ENCODE results near the gene BST1.
A peak's percentile ranks its signal among the peaks of the same experiment; 100 is the strongest.

Gene BST1

DNA sequence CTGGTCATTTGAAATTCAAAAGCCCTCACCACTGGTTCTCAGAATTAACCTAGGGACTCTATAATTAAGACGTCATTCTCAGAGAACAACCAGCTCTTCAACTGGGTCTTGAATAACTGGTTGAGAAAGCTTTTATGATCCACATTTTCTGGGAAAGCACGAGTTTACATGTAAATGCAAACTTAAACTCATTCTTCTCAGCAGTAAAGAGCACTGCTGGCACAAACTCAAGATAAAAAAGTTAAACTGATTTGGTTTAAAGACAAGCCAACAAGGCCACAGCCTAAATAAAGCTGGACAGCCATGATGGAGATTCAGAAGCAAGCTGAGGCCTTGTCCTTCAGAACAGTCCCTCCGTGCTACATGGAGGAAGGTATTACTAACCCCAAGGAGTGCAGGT is 13.2 kb downstream of the BST1 start:
- no peak for DNase-seq (ENCODE audit: low read depth)
- H3K4me3 ChIP-seq (ENCODE audit: low read depth, low read length), result no peak overlapping the region
- TF ChIP-seq, protein P1, sequence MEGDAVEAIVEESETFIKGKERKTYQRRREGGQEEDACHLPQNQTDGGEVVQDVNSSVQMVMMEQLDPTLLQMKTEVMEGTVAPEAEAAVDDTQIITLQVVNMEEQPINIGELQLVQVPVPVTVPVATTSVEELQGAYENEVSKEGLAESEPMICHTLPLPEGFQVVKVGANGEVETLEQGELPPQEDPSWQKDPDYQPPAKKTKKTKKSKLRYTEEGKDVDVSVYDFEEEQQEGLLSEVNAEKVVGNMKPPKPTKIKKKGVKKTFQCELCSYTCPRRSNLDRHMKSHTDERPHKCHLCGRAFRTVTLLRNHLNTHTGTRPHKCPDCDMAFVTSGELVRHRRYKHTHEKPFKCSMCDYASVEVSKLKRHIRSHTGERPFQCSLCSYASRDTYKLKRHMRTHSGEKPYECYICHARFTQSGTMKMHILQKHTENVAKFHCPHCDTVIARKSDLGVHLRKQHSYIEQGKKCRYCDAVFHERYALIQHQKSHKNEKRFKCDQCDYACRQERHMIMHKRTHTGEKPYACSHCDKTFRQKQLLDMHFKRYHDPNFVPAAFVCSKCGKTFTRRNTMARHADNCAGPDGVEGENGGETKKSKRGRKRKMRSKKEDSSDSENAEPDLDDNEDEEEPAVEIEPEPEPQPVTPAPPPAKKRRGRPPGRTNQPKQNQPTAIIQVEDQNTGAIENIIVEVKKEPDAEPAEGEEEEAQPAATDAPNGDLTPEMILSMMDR (conservative IDR thresholded peaks at IDR 0.05; ENCODE audit: low read depth, low read length), result no peak

- TF ChIP-seq, protein P1 (conservative IDR thresholded peaks at IDR 0.05; ENCODE audit: low read depth, low read length), result no peak
- DNase-seq (ENCODE audit: low read depth), result peak; percentile 62
- no peak overlapping the region for H3K4me3 ChIP-seq (ENCODE audit: low read depth, low read length)
Measured at GRCh38 chr4:15717086-15717485, 14.2 kb downstream of the BST1 start.

DNA sequence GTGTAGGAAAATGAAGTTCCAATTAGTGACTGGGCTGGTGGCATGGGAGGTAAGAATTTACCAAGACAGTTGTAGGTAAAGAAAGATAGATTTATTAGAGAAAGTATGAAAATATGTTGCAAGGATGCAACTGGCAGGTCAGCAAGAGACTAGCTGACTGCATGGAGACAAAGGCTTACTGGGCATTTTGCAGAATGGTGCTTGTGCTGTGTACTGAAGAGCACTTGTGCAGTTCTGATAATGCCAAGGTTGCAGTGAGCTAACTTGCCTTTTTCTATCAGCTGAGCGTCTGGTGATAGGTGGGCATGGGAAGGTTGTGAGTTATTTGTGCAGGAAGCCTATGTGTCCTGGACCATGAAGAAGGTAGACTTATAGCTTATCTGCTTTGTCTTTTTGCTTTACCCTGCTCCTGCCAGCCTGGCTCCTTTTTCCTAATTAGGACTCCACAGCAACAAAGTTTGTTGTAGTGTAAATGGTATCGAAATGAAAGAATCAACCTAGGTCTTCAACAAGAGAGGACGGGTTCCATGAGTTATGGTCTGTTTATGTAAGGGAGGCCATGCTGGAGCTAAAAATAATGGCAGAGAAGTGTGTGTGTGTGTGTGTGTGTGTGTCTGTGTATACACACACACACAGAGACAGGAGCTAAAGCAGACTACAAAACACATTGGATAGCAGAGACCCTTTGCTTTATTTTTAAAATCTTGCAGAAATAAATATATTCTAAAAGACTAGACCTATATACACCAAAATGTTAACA is 15.0 kb downstream of the BST1 start:
- H3K4me3 ChIP-seq (ENCODE audit: low read depth, low read length), result no peak overlapping the region
- TF ChIP-seq, protein P1 (conservative IDR thresholded peaks at IDR 0.05; ENCODE audit: low read depth, low read length), result no peak
- DNase-seq (ENCODE audit: low read depth), result no peak

- TF ChIP-seq, protein P1 (conservative IDR thresholded peaks at IDR 0.05; ENCODE audit: low read depth, low read length), result no peak
- no peak overlapping the region for H3K4me3 ChIP-seq (ENCODE audit: low read depth, low read length)
- DNase-seq (ENCODE audit: low read depth), result no peak
Measured at GRCh38 chr4:15718465-15718864, 15.6 kb downstream of the BST1 start.

GRCh38 chr4:15718959-15719358 is 16.1 kb downstream of the BST1 start:
- TF ChIP-seq, protein P1 (conservative IDR thresholded peaks at IDR 0.05; ENCODE audit: low read depth, low read length), result peak; percentile 4
- no peak overlapping the region for H3K4me3 ChIP-seq (ENCODE audit: low read depth, low read length)
- no peak for DNase-seq (ENCODE audit: low read depth)

DNA sequence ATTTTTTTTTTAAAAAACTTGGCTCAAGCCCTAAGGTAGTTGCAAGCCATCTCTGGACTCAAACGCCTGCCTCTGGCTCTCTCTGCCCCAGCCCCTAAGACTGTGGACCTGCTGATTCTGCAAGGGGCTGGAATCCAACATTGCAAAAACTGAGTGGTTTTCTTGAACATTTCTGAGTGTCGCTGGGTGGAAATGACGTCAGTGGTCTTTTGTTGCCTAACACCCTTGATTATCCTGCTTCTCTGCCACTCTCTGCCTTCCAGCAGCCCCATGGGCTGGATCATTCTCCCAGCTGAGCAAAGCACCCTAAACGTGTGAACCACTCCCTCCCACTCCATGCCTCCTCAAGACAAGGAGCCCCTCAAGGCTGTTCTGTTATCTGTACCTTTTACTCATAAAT is 16.6 kb downstream of the BST1 start:
- peak; percentile 60 for DNase-seq (ENCODE audit: low read depth)
- H3K4me3 ChIP-seq (ENCODE audit: low read depth, low read length), result no peak overlapping the region
- TF ChIP-seq, protein P1 (conservative IDR thresholded peaks at IDR 0.05; ENCODE audit: low read depth, low read length), result no peak

DNA sequence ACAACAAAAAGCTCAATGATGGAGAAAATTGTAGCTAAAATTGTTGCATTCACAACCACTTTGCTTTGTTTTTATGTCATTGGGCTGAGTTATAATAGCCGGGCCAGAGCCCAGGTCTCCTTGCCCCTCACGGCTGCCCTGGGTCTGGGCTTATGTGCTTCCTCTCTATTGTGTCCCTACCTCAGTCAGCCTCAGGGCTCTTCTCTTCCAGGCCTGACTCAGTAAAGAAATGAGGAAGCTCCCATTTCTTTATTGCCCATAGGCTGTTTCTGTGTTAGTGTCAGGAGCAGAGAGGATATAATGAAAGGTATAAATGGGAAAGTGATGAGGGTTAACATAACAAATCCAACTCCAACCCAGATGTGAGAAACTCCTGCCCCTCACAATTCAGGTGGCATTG is 18.0 kb downstream of the BST1 start:
- no peak overlapping the region for H3K4me3 ChIP-seq (ENCODE audit: low read depth, low read length)
- no peak for DNase-seq (ENCODE audit: low read depth)
- TF ChIP-seq, protein P1 (conservative IDR thresholded peaks at IDR 0.05; ENCODE audit: low read depth, low read length), result no peak
